ENCODE data around the gene RTF1. TPM values are rescaled to one million over a fixed set of nuclear protein-coding genes. Genes with fewer than 3 reads are reported as not detected.
"Not testable (repeated sequence)": the region's sequence is repeated elsewhere in the genome, so short reads cannot be mapped to it uniquely, and the experiment has no call there.

The RTF1 gene
- total RNA-seq, 4 donors from 2014 or later, result 22.0 to 66.9 (median 36.1) TPM

GRCh38 chr15:41464889-41465580 is 48.1 kb downstream of the RTF1 start:
- 91% methylated on average over 9 of the region's 9 CpGs for WGBS
- H3K4me3 ChIP-seq, result no peak overlapping the region
- no peak overlapping the region for H3K27ac ChIP-seq
- H3K36me3 ChIP-seq, result peaks cover 55% of the 10 kb centered on the region
- H3K9me3 ChIP-seq, result no peaks in the 10 kb centered on the region
- H3K27me3 ChIP-seq, result no peaks in the 10 kb centered on the region
- no peak for TF ChIP-seq POLR2A (IDR thresholded peaks at IDR 0.05)
- TF ChIP-seq CTCF (IDR thresholded peaks at IDR 0.05), result no peak
- no peak for TF ChIP-seq POLR2AphosphoS5 (IDR thresholded peaks at IDR 0.05)
- TF ChIP-seq EP300 (IDR thresholded peaks at IDR 0.05), result no peak
- no peaks in the 10 kb centered on the region for H3K4me1 ChIP-seq
- DNase-seq (ENCODE audit: low spot score in 2 of 2), result no peak

GRCh38 chr15:41465822-41466421 is 49.0 kb downstream of the RTF1 start:
- Histone ChIP-seq H3K4me3 (no peak overlapping the region), H3K27ac (no peak overlapping the region), H3K36me3 (peaks cover 64% of the 10 kb centered on the region), H3K27me3 (no peaks in the 10 kb centered on the region), H3K4me1 (no peaks in the 10 kb centered on the region), H3K9me3 (no peaks in the 10 kb centered on the region)
- DNase-seq (ENCODE audit: low spot score in 2 of 2), result no peak
- 83% methylated on average over 8 of the region's 8 CpGs for WGBS
- TF ChIP-seq POLR2A (IDR thresholded peaks at IDR 0.05), result no peak
- peak; percentile 44 to 66 for TF ChIP-seq CTCF (IDR thresholded peaks at IDR 0.05)

GRCh38 chr15:41466711-41467110 is 49.8 kb downstream of the RTF1 start:
- no peaks in the 10 kb centered on the region for H3K4me1 ChIP-seq
- 82% methylated on average over 3 of the region's 3 CpGs for WGBS
- H3K4me3 ChIP-seq, result no peak overlapping the region
- H3K9me3 ChIP-seq, result no peaks in the 10 kb centered on the region
- H3K27me3 ChIP-seq, result no peaks in the 10 kb centered on the region
- DNase-seq (ENCODE audit: low spot score in 2 of 2), result no peak
- H3K36me3 ChIP-seq, result peaks cover 72% of the 10 kb centered on the region
- no peak overlapping the region for H3K27ac ChIP-seq
- no peak for TF ChIP-seq POLR2A (IDR thresholded peaks at IDR 0.05)
- no peak for TF ChIP-seq CTCF (IDR thresholded peaks at IDR 0.05)
- no peak for TF ChIP-seq POLR2AphosphoS5 (IDR thresholded peaks at IDR 0.05)
- TF ChIP-seq EP300 (IDR thresholded peaks at IDR 0.05), result no peak

- not testable (repeated sequence) for H3K9me3 ChIP-seq; H3K4me1 ChIP-seq; H3K27ac ChIP-seq; DNase-seq (ENCODE audit: low spot score in 2 of 2); H3K4me3 ChIP-seq; H3K27me3 ChIP-seq
- peaks cover 87% of the 10 kb centered on the region for H3K36me3 ChIP-seq
- 96% methylated on average over 6 of the region's 6 CpGs for WGBS
Observed at GRCh38 chr15:41469644-41470043, 52.7 kb downstream of the RTF1 start.

- Histone ChIP-seq H3K4me3 (no peak overlapping the region), H3K36me3 (peaks cover 100% of the 10 kb centered on the region), H3K27me3 (no peaks in the 10 kb centered on the region), H3K9me3 (no peaks in the 10 kb centered on the region), H3K4me1 (no peaks in the 10 kb centered on the region), H3K27ac (no peak overlapping the region)
- DNase-seq (ENCODE audit: low spot score in 2 of 2), result no peak
- TF ChIP-seq CTCF (IDR thresholded peaks at IDR 0.05) (no peak), EP300 (IDR thresholded peaks at IDR 0.05) (no peak), POLR2A (IDR thresholded peaks at IDR 0.05) (no peak), POLR2AphosphoS5 (IDR thresholded peaks at IDR 0.05) (no peak)
- 91% methylated on average over 11 of the region's 11 CpGs for WGBS
Observed at GRCh38 chr15:41473418-41473817, 56.5 kb downstream of the RTF1 start.
